GM23248 (cell line): ENCODE data around the gene NINJ1. TPM values are rescaled to one million over a fixed set of nuclear protein-coding genes. Genes with fewer than 3 reads are reported as not detected.

Experiments
- DNase-seq: peaks from one replicate; pipeline ENCODE4 v3.0.0-alpha.2; 2015
- H2AFZ ChIP-seq: fragments of 200-600 bp; sonication (generic); 2 replicates; pipeline ENCODE4 v1.6.1; 2016; ENCODE audit warnings: antibody characterized with exemption
- H3F3A ChIP-seq: fragments of 200-600 bp; sonication (generic); 2 replicates; pipeline ENCODE4 v1.6.1; 2016; ENCODE audit warnings: mild to moderate bottlenecking, antibody characterized with exemption, mixed run types; ENCODE audit not compliant: insufficient read depth
- H3K27ac ChIP-seq: fragments of 200-600 bp; sonication (generic); 2 replicates; pipeline ENCODE4 v1.5.1; 2016; ENCODE audit warnings: mild to moderate bottlenecking
- H3K27me3 ChIP-seq: fragments of 200-600 bp; sonication (generic); replicated peaks from 2 replicates; pipeline ENCODE4 v1.6.1; 2016; ENCODE audit warnings: mild to moderate bottlenecking; ENCODE audit not compliant: insufficient read depth
- H3K36me3 ChIP-seq: fragments of 200-600 bp; sonication (generic); 2 replicates; pipeline ENCODE4 v1.6.1; 2016; ENCODE audit warnings: low read depth, mild to moderate bottlenecking
- H3K4me1 ChIP-seq: fragments of 200-600 bp; sonication (generic); 2 replicates; pipeline ENCODE4 v1.6.1; 2016; ENCODE audit warnings: mild to moderate bottlenecking; ENCODE audit not compliant: insufficient read depth
- H3K4me2 ChIP-seq: fragments of 200-600 bp; sonication (generic); one replicate; pipeline ENCODE4 v1.6.1; 2016; ENCODE audit warnings: mild to moderate bottlenecking; ENCODE audit not compliant: unreplicated experiment
- H3K4me3 ChIP-seq: fragments of 200-600 bp; sonication (generic); 2 replicates; pipeline ENCODE4 v1.5.1; 2016; ENCODE audit warnings: mild to moderate bottlenecking
- H3K79me2 ChIP-seq: fragments of 200-600 bp; sonication (generic); 2 replicates; pipeline ENCODE4 v1.6.1; 2016; ENCODE audit warnings: mild to moderate bottlenecking; ENCODE audit not compliant: insufficient read depth
- H3K9ac ChIP-seq: fragments of 200-600 bp; sonication (generic); 2 replicates; pipeline ENCODE4 v1.6.1; 2016; ENCODE audit warnings: mild to moderate bottlenecking
- H3K9me2 ChIP-seq: fragments of 200-600 bp; sonication (generic); 2 replicates; pipeline ENCODE4 v1.6.1; 2016; ENCODE audit warnings: mixed run types, mild to moderate bottlenecking, moderate library complexity; ENCODE audit not compliant: insufficient read depth
- H3K9me3 ChIP-seq: fragments of 200-600 bp; sonication (generic); one replicate; pipeline ENCODE4 v1.6.1; 2017; ENCODE audit warnings: low read depth
- H4K20me1 ChIP-seq: fragments of 200-600 bp; sonication (generic); 2 replicates; pipeline ENCODE4 v1.6.0; 2016; ENCODE audit not compliant: insufficient read depth
- EZH2 ChIP-seq: fragments of 200-600 bp; sonication (generic); IDR thresholded peaks from 2 replicates; pipeline ENCODE4 v1.6.1; 2018; ENCODE audit warnings: antibody characterized with exemption, mild to moderate bottlenecking; ENCODE audit not compliant: insufficient read depth, poor library complexity, severe bottlenecking
- EZH2phosphoT487 ChIP-seq: fragments of 200-600 bp; sonication (generic); IDR thresholded peaks from 2 replicates; pipeline ENCODE4 v1.6.1; 2018; ENCODE audit warnings: antibody characterized with exemption, moderate library complexity, mild to moderate bottlenecking, low read depth; ENCODE audit not compliant: insufficient read depth
- WGBS, 2 experiments: methylation state at CpG; one replicate each; pipeline ENCODE4 v1.1.6; 2015 to 2017; ENCODE audit warnings: low lambda C conversion rate in 2 of 2, low coverage in 1 of 2; ENCODE audit errors: missing lambda C conversion rate in 2 of 2; 5-methylcytosine and 5-hydroxymethylcytosine counted together
- in situ Hi-C: fragments of 300-500 bp; cut with MboI; formaldehyde crosslinking; loops from 2 replicates; pipeline ENCODE4 v1.15.0; 2020
- polyA plus RNA-seq: library from polyadenylated mRNA; unstranded; fragments of >200 nt; fragmentation: Nextera tagmentation; extraction: Ambion mirVana; gene quantifications from 2 replicates; pipeline ENCODE4 v1.2.1, GENCODE V29; 2016
- total RNA-seq: library from RNA; depleted of rRNA; stranded (reverse); fragments of >200 nt; shearing (Covaris generic); gene quantifications from 2 replicates; pipeline ENCODE4 v1.2.3, GENCODE V29; 2014

NINJ1 gene
- total and polyA plus RNA-seq, 2 experiments from 2014 or later = 24.9 to 44.2 TPM

- Histone ChIP-seq H3K36me3 (no peaks in the 10 kb centered on the region), H3K27me3 (no peaks in the 10 kb centered on the region), H3K79me2 (no peaks in the 10 kb centered on the region), H2AFZ (no peak overlapping the region), H3K27ac (no peak overlapping the region), H3K9me2 (no peaks in the 10 kb centered on the region), H3K9ac (no peak overlapping the region), H3K4me3 (no peak overlapping the region), H3F3A (0 out of 2 replicates have a peak, but pooled peaks cover 4% of the 10 kb centered on the region), H3K4me1 (no peaks in the 10 kb centered on the region), H3K9me3 (no peaks in the 10 kb centered on the region), H3K4me2 (no peak overlapping the region), H4K20me1 (no peaks in the 10 kb centered on the region)
- DNase-seq = peak; percentile 54
- in situ Hi-C loops = no loop called here
- TF ChIP-seq EZH2 = no peak
- TF ChIP-seq EZH2phosphoT487 = no peak
- 51% methylated on average over 10 of the region's 10 CpGs for WGBS, 2 experiments
Measured at GRCh38 chr9:93081081-93081529, 52.9 kb downstream of the NINJ1 start.

- Histone ChIP-seq H3K4me1 (no peaks in the 10 kb centered on the region), H2AFZ (no peak overlapping the region), H3F3A (0 out of 2 replicates have a peak, but pooled peaks cover 4% of the 10 kb centered on the region), H3K4me2 (no peak overlapping the region), H3K27me3 (no peaks in the 10 kb centered on the region), H3K4me3 (no peak overlapping the region), H3K9me3 (no peaks in the 10 kb centered on the region), H3K79me2 (no peaks in the 10 kb centered on the region), H3K36me3 (no peaks in the 10 kb centered on the region), H3K9ac (no peak overlapping the region), H4K20me1 (no peaks in the 10 kb centered on the region), H3K9me2 (no peaks in the 10 kb centered on the region), H3K27ac (no peak overlapping the region)
- in situ Hi-C loops = no loop called here
- TF ChIP-seq EZH2phosphoT487 (no peak), EZH2 (no peak)
- WGBS, 2 experiments = 90 to 92% methylated on average over 9 of the region's 9 CpGs
- no peak for DNase-seq
Measured at GRCh38 chr9:93080406-93080805, 53.6 kb downstream of the NINJ1 start.

GRCh38 chr9:93079371-93079770 is 54.7 kb downstream of the NINJ1 start:
- Histone ChIP-seq H3F3A (0 out of 2 replicates have a peak, but pooled peaks cover 4% of the 10 kb centered on the region), H3K9me3 (no peaks in the 10 kb centered on the region), H2AFZ (no peak overlapping the region), H4K20me1 (no peaks in the 10 kb centered on the region), H3K4me1 (no peaks in the 10 kb centered on the region), H3K79me2 (no peaks in the 10 kb centered on the region), H3K4me2 (no peak overlapping the region), H3K27ac (no peak overlapping the region), H3K9me2 (no peaks in the 10 kb centered on the region), H3K36me3 (no peaks in the 10 kb centered on the region), H3K4me3 (no peak overlapping the region), H3K9ac (no peak overlapping the region), H3K27me3 (no peaks in the 10 kb centered on the region)
- no peak for DNase-seq
- in situ Hi-C loops = no loop called here
- 85 to 92% methylated on average over 11 to 13 of the region's 13 CpGs for WGBS, 2 experiments
- TF ChIP-seq EZH2phosphoT487 (no peak), EZH2 (no peak)

- no peak overlapping the region for H3K9ac ChIP-seq
- no peak overlapping the region for H3K4me2 ChIP-seq
- no peaks in the 10 kb centered on the region for H4K20me1 ChIP-seq
- H3K9me3 ChIP-seq = no peaks in the 10 kb centered on the region
- no peaks in the 10 kb centered on the region for H3K9me2 ChIP-seq
- H3K4me1 ChIP-seq = no peaks in the 10 kb centered on the region
- no peak for DNase-seq
- H3K27me3 ChIP-seq = no peaks in the 10 kb centered on the region
- H3K36me3 ChIP-seq = no peaks in the 10 kb centered on the region
- no peak overlapping the region for H2AFZ ChIP-seq
- no peak overlapping the region for H3K4me3 ChIP-seq
- in situ Hi-C loops = no loop called here
- H3F3A ChIP-seq = 0 out of 2 replicates have a peak, but pooled peaks cover 4% of the 10 kb centered on the region
- no peak overlapping the region for H3K27ac ChIP-seq
- 71 to 82% methylated on average over 9 to 16 of the region's 16 CpGs for WGBS, 2 experiments
- no peak for TF ChIP-seq EZH2
- TF ChIP-seq EZH2phosphoT487 = no peak
- H3K79me2 ChIP-seq = no peaks in the 10 kb centered on the region
Measured at GRCh38 chr9:93077811-93078210, 56.2 kb downstream of the NINJ1 start.
